SK-N-SH treated with all-trans-retinoic acid at 6 μM for 48 hours (cell line): Measurements from ENCODE around the gene EFNB1.

Experiments
- ARNTL ChIP-seq: fragments of 450-650 bp; formaldehyde crosslinking; IDR thresholded peaks from 2 replicates; pipeline ENCODE4 v1.5.0; 2020; ENCODE audit warnings: low read depth, mild to moderate bottlenecking, moderate library complexity, borderline replicate concordance
- ESRRG ChIP-seq: fragments of 250-450 bp; sonication (Bioruptor Pico); IDR thresholded peaks from 2 replicates; pipeline ENCODE4 v1.6.1; 2021; ENCODE audit warnings: mild to moderate bottlenecking
- GLIS3 ChIP-seq: fragments of 250-450 bp; sonication (Bioruptor Pico); IDR thresholded peaks from 2 replicates; pipeline ENCODE4 v1.5.0; 2020; ENCODE audit warnings: mild to moderate bottlenecking, moderate library complexity
- ISL1 ChIP-seq: fragments of 250-450 bp; sonication (Bioruptor Pico); IDR thresholded peaks from 2 replicates; pipeline ENCODE4 v2.1.2; 2022; ENCODE audit warnings: mild to moderate bottlenecking, moderate library complexity
- PPARA ChIP-seq: fragments of 250-450 bp; sonication (Bioruptor Pico); IDR thresholded peaks from 2 replicates; pipeline ENCODE4 v1.5.0; 2020; ENCODE audit warnings: mild to moderate bottlenecking, borderline replicate concordance
- RARB ChIP-seq: fragments of 250-450 bp; sonication (Bioruptor Pico); IDR thresholded peaks from 2 replicates; pipeline ENCODE4 v1.8.0; 2021; ENCODE audit warnings: mild to moderate bottlenecking, moderate library complexity
- TCF4 ChIP-seq: fragments of 250-450 bp; sonication (Bioruptor Pico); IDR thresholded peaks from 2 replicates; pipeline ENCODE4 v1.8.0; 2021; ENCODE audit warnings: mild to moderate bottlenecking, moderate library complexity, borderline replicate concordance
- TOX ChIP-seq: fragments of 250-450 bp; sonication (Bioruptor Pico); IDR thresholded peaks from 2 replicates; pipeline ENCODE4 v1.8.0; 2021; ENCODE audit warnings: mild to moderate bottlenecking, moderate library complexity, borderline replicate concordance
- TSHZ2 ChIP-seq: fragments of 250-450 bp; sonication (Bioruptor Pico); IDR thresholded peaks from 2 replicates; pipeline ENCODE4 v1.5.0; 2020; ENCODE audit warnings: mild to moderate bottlenecking, moderate library complexity
- ZC3H10 ChIP-seq: fragments of 250-450 bp; sonication (Bioruptor Pico); IDR thresholded peaks from 2 replicates; pipeline ENCODE4 v1.5.1; 2021; ENCODE audit warnings: mild to moderate bottlenecking, moderate library complexity
- ZFP3 ChIP-seq: fragments of 250-450 bp; sonication (Bioruptor Pico); IDR thresholded peaks from 2 replicates; pipeline ENCODE4 v1.5.0; 2020; ENCODE audit warnings: mild to moderate bottlenecking, moderate library complexity
- TF ChIP-seq, protein P1 (sequence below): fragments of 250-450 bp; sonication (Bioruptor Pico); IDR thresholded peaks from 2 replicates; pipeline ENCODE4 v1.8.0; 2021; ENCODE audit warnings: low read depth, mild to moderate bottlenecking, moderate library complexity, borderline replicate concordance

DNA sequence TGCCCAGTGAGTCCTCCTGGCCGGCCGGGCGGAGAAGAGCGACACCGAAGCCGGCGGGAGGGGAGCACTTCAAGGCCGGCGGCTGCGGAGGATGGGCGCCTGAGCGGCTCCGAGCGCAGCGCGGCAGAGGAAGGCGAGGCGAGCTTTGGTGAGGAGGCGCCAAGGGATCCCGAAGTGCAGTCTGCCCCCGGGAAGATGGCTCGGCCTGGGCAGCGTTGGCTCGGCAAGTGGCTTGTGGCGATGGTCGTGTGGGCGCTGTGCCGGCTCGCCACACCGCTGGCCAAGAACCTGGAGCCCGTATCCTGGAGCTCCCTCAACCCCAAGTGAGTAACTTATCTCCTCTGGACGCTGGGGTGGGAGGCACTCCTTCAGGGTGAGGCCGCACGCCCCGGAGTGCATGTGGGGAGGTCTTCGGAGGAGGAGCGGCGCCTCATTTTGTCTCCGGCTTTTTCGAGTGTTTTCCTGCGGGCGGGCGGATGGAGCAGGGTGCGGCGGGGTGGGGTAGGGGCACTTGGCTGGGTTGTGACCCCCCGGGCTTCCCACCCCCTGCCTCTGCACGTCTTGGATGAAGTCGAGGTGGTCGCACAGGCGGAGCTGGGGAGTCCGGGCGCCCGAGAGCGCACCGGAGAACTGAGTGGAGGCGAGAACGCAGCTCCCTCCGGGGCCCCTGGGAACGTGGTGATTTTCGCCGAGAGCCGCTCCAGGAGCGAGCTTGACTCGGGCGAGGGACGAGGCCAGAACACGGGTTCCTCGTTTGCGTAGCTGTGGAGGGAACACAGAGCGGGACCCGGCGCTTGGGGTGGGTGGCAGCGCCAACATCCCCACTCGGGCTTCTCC lies 979 bp downstream of the EFNB1 start:
- TF ChIP-seq ZC3H10 (CRISPR knock-in tag) (no peak), GLIS3 (CRISPR knock-in tag) (no peak), PPARA (CRISPR knock-in tag) (no peak), ESRRG (CRISPR knock-in tag) (no peak), ISL1 (no peak), TCF4 (CRISPR knock-in tag) (no peak), RARB (CRISPR knock-in tag) (no peak), ZFP3 (CRISPR knock-in tag) (no peak), ARNTL (CRISPR knock-in tag) (no peak), TSHZ2 (CRISPR knock-in tag) (no peak), TOX (CRISPR knock-in tag) (no peak)
- TF ChIP-seq, protein P1, sequence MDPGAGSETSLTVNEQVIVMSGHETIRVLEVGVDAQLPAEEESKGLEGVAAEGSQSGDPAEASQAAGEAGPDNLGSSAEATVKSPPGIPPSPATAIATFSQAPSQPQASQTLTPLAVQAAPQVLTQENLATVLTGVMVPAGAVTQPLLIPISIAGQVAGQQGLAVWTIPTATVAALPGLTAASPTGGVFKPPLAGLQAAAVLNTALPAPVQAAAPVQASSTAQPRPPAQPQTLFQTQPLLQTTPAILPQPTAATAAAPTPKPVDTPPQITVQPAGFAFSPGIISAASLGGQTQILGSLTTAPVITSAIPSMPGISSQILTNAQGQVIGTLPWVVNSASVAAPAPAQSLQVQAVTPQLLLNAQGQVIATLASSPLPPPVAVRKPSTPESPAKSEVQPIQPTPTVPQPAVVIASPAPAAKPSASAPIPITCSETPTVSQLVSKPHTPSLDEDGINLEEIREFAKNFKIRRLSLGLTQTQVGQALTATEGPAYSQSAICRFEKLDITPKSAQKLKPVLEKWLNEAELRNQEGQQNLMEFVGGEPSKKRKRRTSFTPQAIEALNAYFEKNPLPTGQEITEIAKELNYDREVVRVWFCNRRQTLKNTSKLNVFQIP (CRISPR knock-in tag), result no peak
